Right kidney (tissue), 1 donor: ENCODE data around the gene BAIAP2.

Experiments
- DNase-seq: peaks from one replicate; pipeline ENCODE4 v3.0.0-alpha.2; 2016

The BAIAP2 gene

GRCh38 chr17:81037026-81037797, 2.3 kb downstream of the BAIAP2 start:
- peak; percentile 54 for DNase-seq

- DNase-seq: no peak
Measured at GRCh38 chr17:81037798-81038733, 3.1 kb downstream of the BAIAP2 start.

DNA sequence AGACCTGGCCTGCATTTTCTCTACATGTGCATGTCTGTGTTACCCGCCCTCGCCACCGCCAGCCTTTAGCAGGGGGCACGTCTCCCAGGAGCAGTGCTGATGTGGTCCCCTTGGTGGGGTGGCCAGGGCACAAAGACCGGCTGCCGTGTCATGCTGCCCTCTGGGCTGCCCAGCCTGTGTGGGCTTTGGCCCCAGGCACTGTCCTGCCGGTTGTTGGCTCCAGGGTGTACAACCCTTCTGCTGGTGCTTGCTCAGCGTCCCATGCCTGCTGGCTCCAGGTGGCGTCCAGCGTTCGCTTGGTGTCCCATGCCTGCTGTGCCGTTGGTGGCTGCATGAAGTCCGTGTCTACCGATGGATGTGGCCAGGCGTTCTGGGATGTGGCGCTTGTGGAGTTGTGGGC, 4.1 kb downstream of the BAIAP2 start:
- no peak for DNase-seq

- DNase-seq: no peak
Measured at GRCh38 chr17:81039854-81040758, 5.2 kb downstream of the BAIAP2 start.

GRCh38 chr17:81040791-81041337, 5.9 kb downstream of the BAIAP2 start:
- DNase-seq: no peak

GRCh38 chr17:81042606-81043005, 7.7 kb downstream of the BAIAP2 start:
- no peak for DNase-seq

- no peak for DNase-seq
Measured at GRCh38 chr17:81043319-81043724, 8.4 kb downstream of the BAIAP2 start.

GRCh38 chr17:81043725-81044427, 8.9 kb downstream of the BAIAP2 start:
- peak; percentile 76 for DNase-seq

DNA sequence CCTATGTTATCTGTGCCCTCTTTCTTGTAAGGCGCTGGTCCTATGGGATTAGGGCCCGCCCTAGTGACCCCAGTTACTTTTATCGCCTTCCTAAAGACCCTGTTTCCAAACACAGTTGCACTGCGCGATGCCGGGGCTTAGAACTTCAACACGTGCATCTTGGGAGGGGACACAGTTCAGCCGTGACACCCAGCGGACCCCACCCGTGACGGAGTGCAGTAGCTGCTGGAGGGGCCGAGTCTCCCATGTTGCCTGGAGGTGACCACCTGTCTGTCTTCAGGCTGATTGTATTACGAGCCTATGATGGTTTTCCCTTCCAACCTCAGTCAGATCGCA, 9.4 kb downstream of the BAIAP2 start:
- peak; percentile 66 for DNase-seq

- peak; percentile 81 for DNase-seq
Measured at GRCh38 chr17:81044764-81045589, 10.0 kb downstream of the BAIAP2 start.

DNA sequence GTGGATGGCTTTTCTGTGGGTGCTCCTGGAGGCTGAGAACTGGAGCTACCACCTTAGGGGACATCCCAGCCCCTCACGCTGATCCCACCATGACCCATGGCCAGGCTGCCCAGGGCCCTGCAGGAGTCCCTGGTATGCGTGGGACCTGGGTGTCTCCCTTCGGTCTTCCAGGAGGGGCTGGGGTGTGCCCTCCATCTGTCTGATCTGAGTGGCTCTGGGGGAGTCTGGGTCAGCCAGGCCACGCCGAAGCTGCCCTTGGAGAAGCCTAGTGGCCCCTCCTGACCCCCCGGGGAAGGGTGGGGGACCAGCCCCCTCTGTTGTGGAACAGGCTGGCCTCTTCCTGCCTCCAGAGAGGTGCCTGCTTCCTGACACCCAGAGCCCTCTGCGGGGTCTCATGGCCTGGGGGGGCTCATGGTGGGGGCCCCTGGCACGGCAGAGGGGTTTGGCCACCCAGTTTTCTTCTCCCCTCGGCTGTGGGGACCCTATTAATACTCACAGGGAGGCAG, 10.7 kb downstream of the BAIAP2 start:
- no peak for DNase-seq

DNA sequence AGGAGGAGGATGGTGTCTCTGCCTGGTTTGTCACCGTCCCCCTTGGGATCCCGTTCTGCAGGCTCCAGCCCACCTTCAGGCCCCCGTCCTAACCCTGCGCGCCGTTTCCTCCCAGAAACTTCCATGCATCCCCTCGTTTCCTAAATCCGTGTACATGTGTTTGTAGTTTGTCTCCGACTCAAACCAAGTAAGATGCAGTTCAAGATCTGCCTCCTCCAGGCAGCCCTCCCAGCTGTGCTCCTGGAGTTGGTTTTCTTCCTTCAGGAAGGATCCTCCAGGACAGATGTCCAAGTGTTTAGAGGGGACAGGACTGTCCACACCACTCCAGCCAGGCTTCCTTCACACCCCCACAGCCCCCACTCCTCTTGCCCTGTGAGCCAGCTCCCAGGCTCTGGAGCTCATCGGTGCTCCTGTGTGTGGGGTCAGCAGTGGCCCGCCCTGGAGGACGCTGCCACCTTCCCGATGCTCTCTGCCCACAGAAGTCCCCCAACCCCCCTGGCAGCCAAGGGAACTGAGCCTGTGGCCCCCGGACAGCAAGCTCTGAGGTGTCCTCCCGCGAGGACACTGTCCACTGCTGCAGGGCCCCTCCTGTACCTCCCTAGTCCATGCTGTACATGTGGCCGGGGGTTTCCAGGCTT, 11.3 kb downstream of the BAIAP2 start:
- no peak for DNase-seq

DNA sequence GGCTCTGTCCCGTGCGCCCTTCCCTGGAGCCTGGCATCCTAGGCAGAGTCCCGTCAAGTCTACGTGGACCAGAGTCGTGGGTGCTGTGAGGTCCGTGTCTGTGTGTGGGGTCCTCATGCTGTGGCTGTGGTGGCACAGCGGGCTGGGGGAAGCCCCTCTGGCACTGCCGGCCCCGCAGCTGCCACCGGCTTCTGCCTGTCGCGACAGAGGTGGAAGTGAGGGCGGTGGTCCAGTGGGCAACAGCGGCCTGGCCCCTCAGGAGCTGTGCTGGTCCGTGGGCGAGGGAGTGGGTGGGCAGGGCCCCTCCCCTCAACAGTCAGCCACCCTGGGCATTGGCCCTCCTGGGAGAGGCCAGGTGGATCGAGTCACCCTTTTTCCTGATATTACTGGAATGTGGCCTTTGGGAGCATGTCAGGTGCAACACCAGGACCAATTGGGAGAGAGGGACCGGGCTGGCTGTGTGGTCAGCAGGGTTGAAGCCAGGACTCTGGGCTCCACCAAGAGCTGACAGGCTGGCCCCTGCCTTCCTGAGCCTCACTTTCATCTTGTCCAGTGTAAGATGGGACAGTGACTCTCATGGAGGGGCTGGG, 11.9 kb downstream of the BAIAP2 start:
- DNase-seq: no peak

- DNase-seq: no peak
Measured at GRCh38 chr17:81048827-81049371, 13.9 kb downstream of the BAIAP2 start.

DNA sequence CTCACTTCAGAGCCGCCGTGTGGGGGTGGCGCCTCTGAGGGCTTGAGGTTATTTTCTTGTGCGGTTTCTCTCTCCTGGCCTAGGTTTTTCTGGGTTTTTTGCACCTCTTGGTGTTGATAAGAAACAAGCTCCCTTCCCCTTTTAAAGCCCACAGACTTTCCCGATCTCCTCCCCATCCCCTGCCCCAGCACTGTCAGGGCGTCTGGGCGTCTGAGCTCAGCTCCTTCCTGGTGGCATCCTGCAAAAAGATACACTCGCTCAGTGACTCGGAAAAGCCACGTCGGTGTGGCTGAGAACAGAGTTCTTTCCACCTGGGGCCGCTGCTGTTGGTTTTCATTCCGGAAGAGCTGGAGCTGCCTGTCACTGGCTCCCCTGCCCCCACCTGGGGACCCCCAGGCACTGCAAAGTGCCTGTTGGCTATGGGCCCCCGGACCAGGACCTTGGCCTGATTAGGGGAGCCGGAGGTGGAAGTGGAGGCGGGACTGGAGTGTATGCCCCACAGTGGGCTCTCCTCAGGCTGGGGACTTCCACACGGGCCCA, 14.5 kb downstream of the BAIAP2 start:
- DNase-seq: no peak

- DNase-seq: no peak
Measured at GRCh38 chr17:81049973-81050551, 15.1 kb downstream of the BAIAP2 start.

DNA sequence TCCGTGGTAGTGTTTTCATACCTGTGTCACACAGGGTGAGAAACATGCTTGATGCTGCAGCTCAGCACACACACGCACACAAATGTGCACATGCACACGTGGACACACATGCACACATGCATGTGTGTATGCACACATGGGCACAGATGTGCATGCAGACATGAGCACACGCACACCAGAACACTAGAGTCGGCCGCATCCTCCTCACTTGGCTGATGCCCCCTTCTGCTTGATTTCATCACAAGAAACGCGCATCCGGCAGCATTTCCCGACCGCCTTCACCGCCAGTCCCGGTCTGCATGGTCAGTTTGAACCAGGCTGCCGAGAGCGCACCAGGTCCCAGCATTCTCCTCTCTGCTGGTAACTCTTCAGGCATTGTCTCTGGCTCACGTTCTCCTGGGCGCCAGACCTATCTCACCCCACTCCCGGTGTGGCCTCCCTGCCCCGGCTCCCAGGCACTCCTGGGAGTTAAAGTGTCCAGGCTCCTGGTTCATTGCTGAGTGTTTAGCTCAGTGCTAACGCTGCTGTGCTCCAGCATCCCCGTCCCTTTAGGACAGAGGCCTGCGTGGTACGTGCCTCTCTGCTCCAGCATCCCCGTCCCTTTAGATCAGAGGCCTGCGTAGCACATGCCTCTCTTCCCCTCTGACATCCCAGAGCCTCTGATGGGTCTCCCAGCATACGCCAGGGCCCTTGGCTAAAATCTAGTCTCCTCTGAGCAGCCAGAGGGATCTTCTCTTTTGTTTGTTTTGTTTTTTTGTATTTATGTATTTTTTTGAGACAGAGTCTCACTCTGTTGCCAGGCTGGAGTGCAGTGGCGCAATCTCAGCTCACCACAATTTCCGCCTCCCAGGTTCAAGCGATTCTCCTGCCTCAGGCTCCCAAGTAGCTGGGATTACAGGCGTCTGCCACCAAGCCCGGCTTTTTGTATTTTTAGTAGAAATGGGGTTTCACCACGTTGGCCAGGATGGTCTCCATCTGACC, 16.0 kb downstream of the BAIAP2 start:
- no peak for DNase-seq
